Neural crest cell (in vitro differentiated cells): ENCODE data around the gene NKAIN2. TPM values are rescaled to one million over a fixed set of nuclear protein-coding genes. Genes with fewer than 3 reads are reported as not detected.

Source experiments
- DNase-seq: peaks from one replicate; pipeline ENCODE4 v3.0.0; 2021; ENCODE audit warnings: low read depth, mixed read lengths, low spot score
- H3K27ac Mint-ChIP-seq: one replicate; pipeline ENCODE4 v1.8.0; 2021; ENCODE audit warnings: mild to moderate bottlenecking, mixed read lengths; ENCODE audit not compliant: unreplicated experiment
- H3K27me3 Mint-ChIP-seq: 2 replicates; pipeline ENCODE4 v1.8.0; 2021; ENCODE audit warnings: low read depth, mild to moderate bottlenecking, mixed read lengths
- H3K36me3 Mint-ChIP-seq: 2 replicates; pipeline ENCODE4 v1.8.0; 2021; ENCODE audit warnings: low read depth, mild to moderate bottlenecking, mixed read lengths
- H3K4me1 Mint-ChIP-seq: 2 replicates; pipeline ENCODE4 v1.8.0; 2021; ENCODE audit warnings: mixed read lengths
- H3K4me3 Mint-ChIP-seq: one replicate; pipeline ENCODE4 v1.8.0; 2021; ENCODE audit warnings: mild to moderate bottlenecking, mixed read lengths
- H3K9me3 Mint-ChIP-seq: 2 replicates; pipeline ENCODE4 v1.8.0; 2021; ENCODE audit warnings: mixed read lengths
- total RNA-seq: library from RNA; stranded (reverse); gene quantifications from 2 replicates; pipeline ENCODE4 v1.2.1, GENCODE V29; 2021
- TF ChIP-seq, protein P1 (sequence below): fragments of 200-600 bp; sonication (generic); conservative IDR thresholded peaks from 2 replicates; pipeline ENCODE4 v1.5.0; 2021; ENCODE audit warnings: antibody characterized with exemption, mild to moderate bottlenecking

The NKAIN2 gene
- total RNA-seq, 1 donor from 2014 or later = 1.1 TPM

DNA sequence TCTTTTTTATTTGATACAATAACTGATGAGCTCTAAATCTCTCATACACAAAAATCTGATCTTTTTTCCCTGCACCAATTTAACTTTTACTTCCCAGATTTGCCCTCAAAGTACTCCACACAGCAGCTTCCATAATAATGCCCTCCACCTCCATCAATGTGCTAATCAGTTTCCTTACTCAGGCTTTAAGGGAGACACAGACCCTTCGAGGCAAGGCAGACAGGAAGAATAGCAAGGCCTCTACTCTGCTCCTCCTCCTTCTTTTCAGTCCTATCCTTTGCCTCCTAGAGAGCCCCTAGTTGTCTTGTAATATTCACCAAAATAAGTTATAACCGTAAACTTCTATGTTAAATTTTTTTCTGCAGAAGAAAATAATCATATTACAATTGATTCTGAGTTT, 713.7 kb downstream of the NKAIN2 start:
- Mint-ChIP-seq H3K36me3 (no peaks in the 10 kb centered on the region), H3K27me3 (no peaks in the 10 kb centered on the region), H3K4me1 (peaks cover 5% of the 10 kb centered on the region), H3K27ac (no peak overlapping the region), H3K4me3 (no peak overlapping the region), H3K9me3 (no peaks in the 10 kb centered on the region)
- TF ChIP-seq, protein P1, sequence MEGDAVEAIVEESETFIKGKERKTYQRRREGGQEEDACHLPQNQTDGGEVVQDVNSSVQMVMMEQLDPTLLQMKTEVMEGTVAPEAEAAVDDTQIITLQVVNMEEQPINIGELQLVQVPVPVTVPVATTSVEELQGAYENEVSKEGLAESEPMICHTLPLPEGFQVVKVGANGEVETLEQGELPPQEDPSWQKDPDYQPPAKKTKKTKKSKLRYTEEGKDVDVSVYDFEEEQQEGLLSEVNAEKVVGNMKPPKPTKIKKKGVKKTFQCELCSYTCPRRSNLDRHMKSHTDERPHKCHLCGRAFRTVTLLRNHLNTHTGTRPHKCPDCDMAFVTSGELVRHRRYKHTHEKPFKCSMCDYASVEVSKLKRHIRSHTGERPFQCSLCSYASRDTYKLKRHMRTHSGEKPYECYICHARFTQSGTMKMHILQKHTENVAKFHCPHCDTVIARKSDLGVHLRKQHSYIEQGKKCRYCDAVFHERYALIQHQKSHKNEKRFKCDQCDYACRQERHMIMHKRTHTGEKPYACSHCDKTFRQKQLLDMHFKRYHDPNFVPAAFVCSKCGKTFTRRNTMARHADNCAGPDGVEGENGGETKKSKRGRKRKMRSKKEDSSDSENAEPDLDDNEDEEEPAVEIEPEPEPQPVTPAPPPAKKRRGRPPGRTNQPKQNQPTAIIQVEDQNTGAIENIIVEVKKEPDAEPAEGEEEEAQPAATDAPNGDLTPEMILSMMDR = no peak
- DNase-seq = no peak

DNA sequence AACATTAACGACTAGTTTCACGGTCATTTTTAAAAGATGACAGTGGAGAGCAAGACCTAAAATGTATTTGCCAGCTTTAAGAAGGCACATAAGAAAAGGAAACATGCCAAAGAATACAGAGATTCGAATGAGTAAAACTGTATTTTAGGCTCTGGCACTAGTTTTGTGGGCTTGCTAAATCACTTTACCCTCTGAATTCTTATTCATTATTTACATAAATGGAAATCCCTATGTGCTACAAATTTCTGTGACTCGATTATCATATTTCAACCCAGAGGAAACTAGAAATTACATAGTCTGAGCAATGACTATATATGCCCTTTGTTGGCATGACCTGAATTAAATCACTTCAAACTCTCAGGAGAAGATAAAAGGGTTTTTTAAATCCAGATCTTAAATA, 716.8 kb downstream of the NKAIN2 start:
- Mint-ChIP-seq H3K36me3 (no peaks in the 10 kb centered on the region), H3K9me3 (peaks cover 4% of the 10 kb centered on the region), H3K4me1 (peaks cover 12% of the 10 kb centered on the region), H3K4me3 (no peak overlapping the region), H3K27ac (no peak overlapping the region), H3K27me3 (no peaks in the 10 kb centered on the region)
- DNase-seq = no peak
- TF ChIP-seq, protein P1 = no peak

DNA sequence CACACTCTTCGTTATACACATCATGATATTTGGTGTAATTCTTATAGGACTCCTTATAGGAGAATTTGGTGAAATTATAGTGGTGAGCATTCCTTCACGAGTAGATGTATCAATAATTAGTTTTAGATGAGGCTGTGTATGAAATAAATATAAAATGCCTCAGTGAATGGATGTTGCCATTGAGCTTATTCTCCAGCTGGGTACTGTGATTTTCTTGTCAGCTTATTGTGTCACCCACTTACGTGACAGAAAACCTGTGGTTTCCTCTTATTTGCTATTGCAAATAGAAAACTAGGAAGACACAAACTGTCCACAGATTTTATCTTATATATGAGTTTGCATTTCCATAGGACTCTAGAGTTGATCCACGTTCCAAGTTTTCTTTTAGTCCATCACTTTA, 718.7 kb downstream of the NKAIN2 start:
- no peaks in the 10 kb centered on the region for H3K27me3 Mint-ChIP-seq
- peaks cover 9% of the 10 kb centered on the region for H3K4me1 Mint-ChIP-seq
- no peaks in the 10 kb centered on the region for H3K36me3 Mint-ChIP-seq
- H3K9me3 Mint-ChIP-seq = peaks cover 4% of the 10 kb centered on the region
- H3K27ac Mint-ChIP-seq = no peak overlapping the region
- TF ChIP-seq, protein P1 = no peak
- H3K4me3 Mint-ChIP-seq = no peak overlapping the region
- no peak for DNase-seq

DNA sequence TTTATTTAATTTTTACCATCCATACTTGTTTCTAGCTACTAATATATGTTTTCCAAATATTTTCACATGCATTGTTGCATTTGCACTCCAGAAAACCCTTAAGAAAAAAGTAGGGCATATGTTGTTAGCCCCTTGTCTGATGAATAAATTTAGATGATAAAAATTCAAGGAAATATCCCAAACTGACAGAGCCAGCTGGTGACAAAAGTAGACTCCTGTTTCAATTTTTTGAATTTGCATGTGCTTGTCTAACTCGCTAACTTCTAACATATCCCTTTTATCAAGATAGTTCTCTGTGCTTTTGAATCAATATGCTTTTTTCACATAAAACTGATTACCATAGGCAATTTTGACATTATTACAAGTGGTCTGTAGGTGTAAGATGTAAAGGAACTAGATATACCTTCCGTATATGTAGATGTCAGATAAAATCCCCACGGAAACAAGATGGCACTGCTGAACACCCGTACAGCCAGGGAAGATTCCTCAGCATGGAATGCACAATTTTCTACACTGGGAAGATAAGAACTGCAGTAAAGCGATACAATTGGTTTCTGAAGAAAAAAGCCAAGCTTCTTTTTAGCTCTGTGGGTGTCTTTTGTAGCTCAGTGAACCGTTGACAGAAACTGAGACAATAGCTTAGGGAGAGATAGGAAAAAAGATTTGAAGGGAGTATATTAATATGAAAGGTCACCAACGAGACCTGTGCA, 721.0 kb downstream of the NKAIN2 start:
- H3K36me3 Mint-ChIP-seq = no peaks in the 10 kb centered on the region
- H3K27ac Mint-ChIP-seq = no peak overlapping the region
- peaks cover 4% of the 10 kb centered on the region for H3K9me3 Mint-ChIP-seq
- TF ChIP-seq, protein P1 = no peak
- no peak for DNase-seq
- peaks cover 7% of the 10 kb centered on the region for H3K4me1 Mint-ChIP-seq
- no peak overlapping the region for H3K4me3 Mint-ChIP-seq
- H3K27me3 Mint-ChIP-seq = no peaks in the 10 kb centered on the region

DNA sequence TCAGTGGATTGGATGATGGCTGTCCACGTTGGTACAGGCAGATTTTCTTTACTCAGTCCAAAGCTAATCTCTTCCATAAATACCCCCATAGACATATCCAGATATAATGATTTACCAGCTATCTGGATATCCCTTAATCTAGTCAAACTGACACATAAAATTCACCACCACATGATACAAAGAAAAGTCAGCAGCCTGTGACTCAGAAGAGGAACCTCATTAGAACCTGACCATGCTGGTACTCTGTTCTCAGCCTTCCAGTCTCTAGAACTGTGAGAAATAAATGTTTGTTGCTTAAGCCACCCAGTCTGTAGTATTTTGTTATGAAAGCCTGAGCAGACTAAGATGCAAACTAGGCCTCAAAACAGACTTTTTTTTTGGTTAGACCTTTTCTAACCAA, 727.3 kb downstream of the NKAIN2 start:
- H3K36me3 Mint-ChIP-seq = no peaks in the 10 kb centered on the region
- DNase-seq = no peak
- H3K27me3 Mint-ChIP-seq = no peaks in the 10 kb centered on the region
- no peak overlapping the region for H3K4me3 Mint-ChIP-seq
- no peaks in the 10 kb centered on the region for H3K9me3 Mint-ChIP-seq
- H3K27ac Mint-ChIP-seq = no peak overlapping the region
- TF ChIP-seq, protein P1 = no peak
- H3K4me1 Mint-ChIP-seq = peaks cover 4% of the 10 kb centered on the region
